ENCODE measurements around the gene MICAL1.

The MICAL1 gene

GRCh38 chr6:109461733-109462526 lies 6.4 kb upstream of the MICAL1 start:
- Histone ChIP-seq H3K9me3 (ENCODE audit: control insufficient read depth, insufficient read depth, low read depth, low read length) (no peaks in the 10 kb centered on the region), H3K4me1 (ENCODE audit: control insufficient read depth, insufficient read depth, low read length) (no peaks in the 10 kb centered on the region), H3K27ac (ENCODE audit: extremely low read depth, low read depth, low read length) (no peak overlapping the region), H3K4me3 (ENCODE audit: low read depth, low read length) (no peak overlapping the region), H3K36me3 (ENCODE audit: control insufficient read depth in 2 of 2, insufficient read depth in 1 of 2, low read length in 2 of 2) (peaks cover 41 to 63% of the 10 kb centered on the region in 2 experiments)
- CTCF ChIA-PET: interaction anchor here (0.8 to 1.6 kb wide), 3 partner anchors 12 to 23 kb away, joined by 3 to 7 read pairs (median 4); no protein-coding TSS in a partner anchor
- TF ChIP-seq ZNF18 (tag by site-specific recombination; IDR thresholded peaks at IDR 0.05) (no peak), ZNF548 (tag by site-specific recombination; IDR thresholded peaks at IDR 0.05) (no peak), HOXD13 (CRISPR knock-in tag; IDR thresholded peaks at IDR 0.05; ENCODE audit: borderline replicate concordance) (no peak), ZNF664 (tag by site-specific recombination; IDR thresholded peaks at IDR 0.05) (no peak), ZNF791 (tag by site-specific recombination; IDR thresholded peaks at IDR 0.05) (no peak), ZNF350 (tag by site-specific recombination; IDR thresholded peaks at IDR 0.05) (no peak), ZNF521 (tag by site-specific recombination; IDR thresholded peaks at IDR 0.05) (no peak), GLI2 (tag by site-specific recombination; IDR thresholded peaks at IDR 0.05; ENCODE audit: borderline replicate concordance, low read depth) (no peak), ZBTB8A (tag by site-specific recombination; IDR thresholded peaks at IDR 0.05) (no peak), ZSCAN16 (tag by site-specific recombination; IDR thresholded peaks at IDR 0.05) (no peak), ZNF837 (tag by site-specific recombination; IDR thresholded peaks at IDR 0.05) (no peak), ZNF354C (tag by site-specific recombination; IDR thresholded peaks at IDR 0.05; ENCODE audit: borderline replicate concordance, low read depth) (no peak), ZNF76 (tag by site-specific recombination; IDR thresholded peaks at IDR 0.05; ENCODE audit: borderline replicate concordance, low read depth) (no peak), ZNF324 (tag by site-specific recombination; IDR thresholded peaks at IDR 0.05) (no peak), ZBTB26 (tag by site-specific recombination; optimal IDR thresholded peaks at IDR 0.05) (no peak)
- TF ChIP-seq, protein P1, sequence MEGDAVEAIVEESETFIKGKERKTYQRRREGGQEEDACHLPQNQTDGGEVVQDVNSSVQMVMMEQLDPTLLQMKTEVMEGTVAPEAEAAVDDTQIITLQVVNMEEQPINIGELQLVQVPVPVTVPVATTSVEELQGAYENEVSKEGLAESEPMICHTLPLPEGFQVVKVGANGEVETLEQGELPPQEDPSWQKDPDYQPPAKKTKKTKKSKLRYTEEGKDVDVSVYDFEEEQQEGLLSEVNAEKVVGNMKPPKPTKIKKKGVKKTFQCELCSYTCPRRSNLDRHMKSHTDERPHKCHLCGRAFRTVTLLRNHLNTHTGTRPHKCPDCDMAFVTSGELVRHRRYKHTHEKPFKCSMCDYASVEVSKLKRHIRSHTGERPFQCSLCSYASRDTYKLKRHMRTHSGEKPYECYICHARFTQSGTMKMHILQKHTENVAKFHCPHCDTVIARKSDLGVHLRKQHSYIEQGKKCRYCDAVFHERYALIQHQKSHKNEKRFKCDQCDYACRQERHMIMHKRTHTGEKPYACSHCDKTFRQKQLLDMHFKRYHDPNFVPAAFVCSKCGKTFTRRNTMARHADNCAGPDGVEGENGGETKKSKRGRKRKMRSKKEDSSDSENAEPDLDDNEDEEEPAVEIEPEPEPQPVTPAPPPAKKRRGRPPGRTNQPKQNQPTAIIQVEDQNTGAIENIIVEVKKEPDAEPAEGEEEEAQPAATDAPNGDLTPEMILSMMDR (tag by site-specific recombination; IDR thresholded peaks at IDR 0.05): no peak
- TF ChIP-seq, protein P2, sequence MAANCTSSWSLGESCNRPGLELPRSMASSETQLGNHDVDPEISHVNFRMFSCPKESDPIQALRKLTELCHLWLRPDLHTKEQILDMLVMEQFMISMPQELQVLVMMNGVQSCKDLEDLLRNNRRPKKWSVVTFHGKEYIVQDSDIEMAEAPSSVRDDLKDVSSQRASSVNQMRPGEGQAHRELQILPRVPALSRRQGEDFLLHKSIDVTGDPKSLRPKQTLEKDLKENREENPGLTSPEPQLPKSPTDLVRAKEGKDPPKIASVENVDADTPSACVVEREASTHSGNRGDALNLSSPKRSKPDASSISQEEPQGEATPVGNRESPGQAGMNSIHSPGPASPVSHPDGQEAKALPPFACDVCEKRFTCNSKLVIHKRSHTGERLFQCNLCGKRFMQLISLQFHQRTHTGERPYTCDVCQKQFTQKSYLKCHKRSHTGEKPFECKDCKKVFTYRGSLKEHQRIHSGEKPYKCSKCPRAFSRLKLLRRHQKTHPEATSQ (tag by site-specific recombination; IDR thresholded peaks at IDR 0.05): no peak
- TF ChIP-seq, protein P3, sequence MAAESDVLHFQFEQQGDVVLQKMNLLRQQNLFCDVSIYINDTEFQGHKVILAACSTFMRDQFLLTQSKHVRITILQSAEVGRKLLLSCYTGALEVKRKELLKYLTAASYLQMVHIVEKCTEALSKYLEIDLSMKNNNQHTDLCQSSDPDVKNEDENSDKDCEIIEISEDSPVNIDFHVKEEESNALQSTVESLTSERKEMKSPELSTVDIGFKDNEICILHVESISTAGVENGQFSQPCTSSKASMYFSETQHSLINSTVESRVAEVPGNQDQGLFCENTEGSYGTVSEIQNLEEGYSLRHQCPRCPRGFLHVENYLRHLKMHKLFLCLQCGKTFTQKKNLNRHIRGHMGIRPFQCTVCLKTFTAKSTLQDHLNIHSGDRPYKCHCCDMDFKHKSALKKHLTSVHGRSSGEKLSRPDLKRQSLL (tag by site-specific recombination; IDR thresholded peaks at IDR 0.05): no peak
- TF ChIP-seq, protein P4, sequence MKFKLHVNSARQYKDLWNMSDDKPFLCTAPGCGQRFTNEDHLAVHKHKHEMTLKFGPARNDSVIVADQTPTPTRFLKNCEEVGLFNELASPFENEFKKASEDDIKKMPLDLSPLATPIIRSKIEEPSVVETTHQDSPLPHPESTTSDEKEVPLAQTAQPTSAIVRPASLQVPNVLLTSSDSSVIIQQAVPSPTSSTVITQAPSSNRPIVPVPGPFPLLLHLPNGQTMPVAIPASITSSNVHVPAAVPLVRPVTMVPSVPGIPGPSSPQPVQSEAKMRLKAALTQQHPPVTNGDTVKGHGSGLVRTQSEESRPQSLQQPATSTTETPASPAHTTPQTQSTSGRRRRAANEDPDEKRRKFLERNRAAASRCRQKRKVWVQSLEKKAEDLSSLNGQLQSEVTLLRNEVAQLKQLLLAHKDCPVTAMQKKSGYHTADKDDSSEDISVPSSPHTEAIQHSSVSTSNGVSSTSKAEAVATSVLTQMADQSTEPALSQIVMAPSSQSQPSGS (tag by site-specific recombination; IDR thresholded peaks at IDR 0.05; ENCODE audit: low read depth): no peak
- POLR2A ChIA-PET: no interaction called here
